ENCODE measurements around the gene RAD18.

RAD18 gene

DNA sequence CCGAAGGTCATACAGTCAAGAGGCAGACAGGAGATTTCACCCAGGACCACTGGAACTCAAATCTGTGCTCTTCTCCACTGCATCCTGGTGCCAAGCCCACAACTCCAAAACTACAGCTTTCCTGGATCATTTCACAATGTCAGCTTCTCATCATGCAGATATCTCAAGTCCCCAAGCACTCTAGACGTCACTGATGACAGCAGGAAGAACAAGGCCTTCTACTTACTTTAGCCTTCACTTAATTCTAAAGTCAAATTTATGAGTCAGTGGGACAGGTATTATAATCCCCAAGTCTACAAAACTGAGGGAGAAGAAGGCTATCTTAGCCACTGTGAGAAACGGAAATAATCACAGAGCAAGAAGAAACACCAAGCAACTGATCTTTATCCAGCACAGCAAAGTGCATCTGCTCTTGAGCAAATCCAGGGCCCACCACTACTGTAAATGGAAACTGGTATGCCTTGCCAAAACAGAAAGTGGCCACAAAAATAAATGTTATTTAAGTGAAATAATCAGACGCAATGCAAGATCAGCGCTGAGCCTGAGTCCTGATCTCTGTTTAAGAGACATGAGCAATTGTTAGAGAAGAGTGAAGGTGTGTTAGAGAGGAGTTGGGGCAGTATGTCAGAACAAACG lies 928 bp downstream of the RAD18 start:
- DNase-seq: no peak

DNA sequence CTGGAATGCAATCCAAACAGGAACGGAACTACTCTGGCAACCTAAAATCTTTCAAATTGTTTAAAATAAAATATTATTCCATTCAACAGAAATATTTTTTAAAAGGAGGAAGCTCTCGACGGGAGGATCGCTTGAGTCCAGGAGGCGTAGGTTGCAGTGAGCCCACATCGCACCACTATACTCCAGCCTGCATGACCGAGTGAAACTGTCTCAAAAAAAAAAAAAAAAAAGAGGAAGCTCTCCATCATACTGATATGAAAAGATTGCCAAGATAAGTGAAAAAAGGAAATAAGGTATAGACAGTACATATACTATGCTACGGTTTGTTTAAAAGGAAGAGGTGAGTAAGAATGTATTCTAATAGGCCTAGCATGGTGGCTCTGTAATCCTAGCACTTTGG lies 3.6 kb downstream of the RAD18 start:
- DNase-seq: no peak

DNA sequence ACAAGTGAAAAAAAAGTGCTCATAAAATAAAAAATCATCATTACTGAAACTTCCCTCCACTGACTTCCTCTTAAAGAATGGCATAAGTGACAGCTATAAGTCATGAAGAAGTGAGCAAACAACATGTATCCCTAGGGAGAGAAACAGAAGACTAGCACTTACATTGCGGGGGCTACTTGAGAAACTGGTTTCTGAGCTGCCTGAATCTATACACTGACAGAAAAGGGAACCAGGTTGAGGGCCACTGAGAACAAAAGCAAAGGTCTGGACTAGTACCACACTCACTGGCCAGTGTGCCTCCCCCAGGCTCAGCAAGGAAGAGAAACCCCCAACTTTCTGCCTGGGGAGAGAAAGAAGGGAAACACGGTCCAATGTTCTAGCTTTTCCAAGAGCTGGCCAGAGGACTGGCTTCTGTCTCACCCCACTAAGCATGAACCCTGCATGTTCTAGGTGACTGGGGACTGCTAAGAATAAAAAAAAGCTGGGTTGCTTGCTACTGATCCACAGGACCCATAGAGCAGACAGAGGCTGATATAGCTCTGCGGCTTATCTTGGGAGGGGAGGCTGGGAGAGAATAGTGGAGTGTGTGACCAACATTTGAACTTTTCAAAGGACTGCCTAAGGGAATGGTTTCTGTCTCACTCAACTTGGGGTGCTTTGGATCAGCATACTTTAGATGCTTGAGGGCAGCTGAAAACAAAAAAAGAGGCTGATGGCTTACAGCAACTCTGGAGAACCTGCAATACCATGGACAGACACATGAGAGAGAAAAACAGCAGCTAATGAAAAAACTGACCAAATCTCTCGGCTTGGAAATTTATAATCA lies 8.1 kb downstream of the RAD18 start:
- DNase-seq: no peak

DNA sequence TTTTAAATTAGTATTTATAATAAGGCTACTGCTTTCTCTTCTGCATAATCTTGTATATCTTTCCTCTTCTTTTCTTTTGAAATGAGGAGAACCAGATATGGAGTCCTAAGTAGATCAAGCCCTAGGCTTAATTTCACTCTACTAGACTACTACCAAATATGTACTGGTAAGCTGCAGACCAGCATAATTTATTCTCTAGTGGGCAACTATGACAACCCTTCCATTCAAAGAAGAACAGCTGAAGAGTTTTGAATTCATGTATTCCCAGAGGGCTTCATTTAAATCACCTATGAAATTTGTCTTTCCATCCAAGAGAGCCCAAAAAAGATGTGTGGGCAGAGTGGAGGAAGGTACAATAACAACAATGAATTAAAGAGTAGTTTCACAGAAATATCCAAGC lies 10.0 kb downstream of the RAD18 start:
- no peak for DNase-seq

DNA sequence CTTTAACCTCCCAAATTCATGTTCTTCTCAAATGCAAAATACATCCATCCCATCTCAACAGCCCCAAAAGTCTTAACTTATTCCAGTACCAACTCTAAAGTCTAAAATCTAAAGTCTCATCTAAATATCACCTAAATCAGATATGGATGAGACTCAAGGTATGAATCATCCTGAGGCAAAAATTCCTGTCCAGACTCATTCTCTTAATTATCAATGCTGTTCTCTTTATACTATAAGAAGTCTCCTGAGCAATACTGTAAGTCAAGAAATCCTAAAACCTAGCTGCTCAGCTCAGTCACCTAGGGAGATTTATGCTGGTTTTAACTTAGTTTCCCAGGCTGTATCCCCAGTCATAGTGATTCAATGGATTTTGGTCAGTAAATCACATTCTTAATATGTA lies 11.1 kb downstream of the RAD18 start:
- DNase-seq: no peak

DNA sequence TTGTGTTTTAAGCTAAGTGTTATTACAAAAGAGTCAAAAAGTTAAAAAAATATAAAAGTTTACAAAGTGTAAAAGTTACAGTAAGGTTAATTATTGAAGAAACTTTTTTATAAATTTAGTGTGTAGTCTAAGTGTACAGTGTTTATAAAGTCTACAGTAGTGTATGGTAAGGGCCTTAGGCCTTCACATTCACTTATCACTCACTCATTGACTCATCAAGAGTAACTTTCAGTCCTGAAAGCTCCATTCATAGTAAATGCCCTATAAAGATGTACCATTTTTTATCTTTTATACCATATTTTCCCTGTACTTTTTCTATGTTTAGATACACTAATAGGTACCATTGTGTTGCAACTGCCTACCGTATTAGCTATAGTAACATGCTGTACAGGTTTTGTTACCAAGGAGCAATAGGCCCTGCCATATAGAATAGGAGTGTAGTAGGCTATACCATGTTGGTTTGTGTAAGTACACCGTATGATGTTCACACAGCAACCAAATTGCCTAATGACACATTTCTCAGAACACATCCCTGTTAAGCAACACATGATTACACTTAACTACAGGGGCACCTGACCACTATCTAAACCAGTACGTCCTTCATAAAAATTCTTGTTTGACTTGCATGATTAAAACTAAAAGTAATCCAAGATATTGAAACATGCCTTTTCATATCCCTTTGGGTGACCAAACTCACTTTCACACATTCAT lies 17.2 kb downstream of the RAD18 start:
- no peak for DNase-seq

DNA sequence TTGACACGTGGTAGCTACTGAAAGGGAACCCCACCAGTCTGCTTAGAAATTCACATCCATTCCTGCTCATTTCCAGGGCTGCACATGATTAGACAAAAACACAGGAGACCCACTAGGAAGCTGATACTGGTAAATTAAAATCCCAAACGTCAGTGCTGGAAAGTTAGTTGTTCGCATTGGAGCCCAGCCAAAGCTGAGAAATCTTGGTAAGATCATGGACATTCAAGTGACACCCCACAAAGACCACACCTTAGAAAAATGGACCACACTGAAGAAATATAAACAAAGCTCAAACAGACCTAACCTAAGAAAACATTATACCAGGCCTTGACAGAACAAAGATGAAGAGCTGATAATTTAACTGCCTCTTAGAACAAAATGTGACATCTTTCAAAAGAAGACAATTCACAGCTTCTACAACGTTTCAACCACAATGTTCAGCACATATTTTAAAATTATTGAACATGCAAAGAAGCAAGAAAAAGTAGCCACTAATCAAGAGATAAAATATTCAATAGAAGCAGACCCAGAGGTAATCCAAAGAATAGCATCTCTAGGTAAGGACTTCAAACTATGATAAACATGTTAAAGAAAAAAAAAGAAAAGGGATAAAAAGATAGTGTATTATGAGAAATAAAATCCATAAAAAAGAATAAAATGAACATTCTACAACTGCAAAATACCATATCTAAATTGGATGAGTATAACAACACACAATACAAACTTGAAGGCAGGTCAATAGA lies 20.4 kb downstream of the RAD18 start:
- no peak for DNase-seq

DNA sequence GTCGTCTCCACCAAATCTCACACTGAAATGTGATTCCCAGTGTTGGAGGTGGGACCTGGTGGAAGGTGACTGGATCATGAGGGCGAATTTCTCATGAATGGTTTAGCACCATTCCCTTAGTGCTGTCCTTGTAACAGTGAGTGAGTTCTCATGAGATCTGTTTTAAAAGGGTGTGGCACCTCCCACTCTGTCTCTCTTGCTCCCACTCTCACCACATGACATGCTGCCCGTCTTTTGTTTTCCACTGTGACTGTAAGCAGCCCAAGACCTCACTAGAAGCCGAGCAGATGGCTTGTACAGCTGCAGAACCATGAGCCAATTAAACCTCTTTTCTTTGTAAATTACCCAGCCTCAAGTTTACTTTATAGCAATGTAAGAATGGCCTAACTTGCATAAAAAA lies 21.2 kb downstream of the RAD18 start:
- DNase-seq: no peak

DNA sequence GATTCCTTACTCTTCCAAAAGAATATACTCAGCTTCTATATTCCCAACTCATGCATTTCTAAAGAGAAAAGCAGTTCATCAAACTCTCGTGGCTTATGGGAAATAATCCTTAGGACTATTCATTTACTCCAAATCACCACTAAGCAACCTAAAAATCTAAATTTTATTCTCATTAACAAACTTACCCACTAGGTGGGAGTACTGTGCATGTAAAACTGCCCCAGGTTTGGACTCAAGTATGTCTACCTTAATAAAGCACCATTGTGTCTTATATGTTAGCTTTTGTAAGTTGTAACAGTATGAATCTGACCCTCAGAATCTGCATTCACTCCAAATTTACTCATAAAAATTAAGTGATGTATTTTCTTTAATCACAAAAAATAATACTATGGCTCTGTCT lies 25.3 kb downstream of the RAD18 start:
- no peak for DNase-seq

DNA sequence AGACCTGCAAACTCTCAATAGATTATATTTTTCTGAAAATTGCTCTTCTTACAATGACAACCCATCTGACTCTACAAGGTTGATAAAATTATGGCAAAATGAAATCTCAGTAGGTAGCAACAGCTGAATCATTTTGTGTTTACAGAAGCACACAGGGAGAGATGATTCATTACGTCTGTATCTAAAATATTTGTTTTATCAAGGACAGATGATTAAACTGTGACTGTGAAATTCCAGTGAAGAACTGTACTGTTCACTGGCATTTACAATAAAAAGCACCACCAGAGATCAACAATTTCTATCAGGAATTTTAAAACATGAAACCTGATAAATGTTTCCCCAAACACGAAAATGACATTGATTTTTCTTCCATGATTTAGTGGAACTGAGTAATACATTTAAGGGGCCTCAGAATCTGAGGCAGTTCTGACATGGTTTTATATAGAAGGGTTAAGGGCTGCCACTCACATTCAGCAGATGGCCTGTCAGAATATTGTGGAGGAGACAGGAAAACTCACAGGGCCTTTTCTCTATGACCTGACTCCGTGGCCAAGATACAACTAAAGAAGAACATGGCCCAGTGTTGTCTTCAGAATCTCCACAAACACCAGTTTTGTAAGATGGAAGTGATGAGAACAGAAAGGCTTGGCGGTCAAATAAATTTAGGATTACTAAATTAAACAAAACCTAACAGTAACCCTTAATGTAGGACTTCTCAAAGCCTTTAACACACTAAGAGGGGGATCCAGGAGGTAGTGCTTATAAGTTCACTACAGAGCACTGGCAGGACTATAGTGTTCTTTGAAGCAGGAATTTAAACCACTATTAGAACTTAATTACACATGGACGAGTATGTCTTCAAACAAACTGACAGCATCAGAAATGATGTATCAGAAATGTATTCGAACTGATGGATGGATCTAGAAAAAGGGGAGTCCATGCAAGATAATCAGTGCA lies 25.9 kb downstream of the RAD18 start:
- DNase-seq: no peak

DNA sequence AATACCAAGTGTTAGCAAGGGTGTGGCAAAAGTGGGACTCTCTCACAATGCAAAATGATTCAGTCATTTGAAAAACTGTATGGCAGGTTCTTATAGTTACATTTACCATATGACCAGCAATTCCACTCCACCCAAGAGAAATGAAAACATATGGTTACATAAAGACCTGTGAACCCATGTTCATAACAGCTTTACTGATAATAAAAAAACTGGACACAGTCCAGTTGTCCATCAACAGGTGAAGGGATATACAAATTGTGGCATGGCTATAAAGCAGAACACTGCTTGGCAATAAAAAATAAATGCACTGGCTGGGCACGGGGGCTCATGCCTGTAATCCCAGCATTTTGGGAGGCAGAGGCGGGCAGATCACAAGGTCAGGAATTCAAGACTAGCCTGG lies 30.8 kb downstream of the RAD18 start:
- DNase-seq: no peak

DNA sequence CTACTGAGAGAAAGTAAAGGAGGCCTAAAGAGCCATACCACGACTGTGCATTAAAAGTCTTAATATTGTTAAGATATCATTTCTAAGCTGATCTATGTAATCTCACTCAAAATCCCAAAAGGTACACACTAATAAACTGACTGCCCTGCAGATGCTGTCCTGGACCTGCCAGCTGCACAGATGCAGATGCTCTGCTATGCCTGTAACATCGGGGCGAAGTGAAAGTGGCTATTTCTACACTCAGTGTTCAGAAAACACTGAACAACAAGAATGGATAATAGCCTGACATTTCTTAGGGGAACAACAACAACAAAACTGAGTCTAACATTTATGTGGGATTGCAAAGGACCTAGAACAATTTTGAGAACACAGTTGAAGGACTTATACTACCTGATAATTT lies 31.9 kb downstream of the RAD18 start:
- no peak for DNase-seq

DNA sequence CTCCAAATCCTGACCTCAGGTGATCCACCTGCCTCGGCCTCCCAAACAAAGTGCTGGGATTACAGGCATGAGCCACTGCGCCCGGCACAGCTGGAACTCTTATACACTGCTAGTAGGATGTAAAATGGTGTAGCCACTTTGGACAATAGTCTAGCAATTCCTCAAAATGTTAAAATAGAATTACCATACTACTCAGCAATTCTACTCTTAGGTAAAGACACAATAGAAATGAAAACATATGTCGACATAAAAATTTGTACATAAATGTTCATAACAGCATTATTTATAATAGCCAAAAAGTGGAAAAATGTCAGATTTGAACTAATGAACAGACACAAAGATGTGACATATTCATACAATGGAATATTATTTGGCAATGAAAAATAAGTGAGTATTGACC lies 33.4 kb downstream of the RAD18 start:
- DNase-seq: no peak

DNA sequence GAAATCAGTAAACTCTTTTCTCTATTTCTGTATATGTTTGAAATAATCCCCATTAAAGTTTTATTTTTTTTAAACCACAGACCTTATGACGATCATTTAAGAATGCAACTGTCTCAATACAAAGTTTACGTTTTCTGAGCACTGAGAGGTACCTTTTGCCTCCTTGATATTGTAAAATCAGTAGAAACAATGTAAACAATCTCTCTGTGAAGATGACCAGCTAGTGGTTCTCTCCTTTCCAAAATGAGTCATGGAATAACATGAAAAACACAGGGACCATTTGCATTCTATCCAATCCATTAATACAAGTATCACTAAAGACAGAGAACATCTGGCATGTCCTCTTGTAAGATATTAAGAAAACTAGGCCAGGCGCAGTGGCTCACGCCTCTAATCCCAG lies 48.8 kb downstream of the RAD18 start:
- no peak for DNase-seq

DNA sequence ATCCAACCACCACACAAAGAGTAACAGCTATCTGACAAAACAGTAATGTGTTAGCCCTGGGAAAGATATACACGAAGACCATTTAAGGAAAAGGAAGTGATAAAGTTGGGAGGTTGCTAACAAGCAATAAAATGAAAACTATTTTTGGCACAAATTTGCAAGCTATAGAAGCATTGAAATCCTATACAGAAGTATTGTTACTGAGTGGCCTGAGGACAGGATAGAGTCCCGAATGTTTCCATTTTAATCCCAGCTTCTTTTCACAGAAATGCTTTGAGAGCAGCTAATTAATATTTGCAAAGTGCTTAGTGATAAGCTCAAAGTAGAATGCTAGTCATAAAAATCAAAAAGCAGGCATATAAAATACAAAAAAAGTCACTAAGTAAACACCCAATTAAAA lies 51.5 kb downstream of the RAD18 start:
- no peak for DNase-seq

DNA sequence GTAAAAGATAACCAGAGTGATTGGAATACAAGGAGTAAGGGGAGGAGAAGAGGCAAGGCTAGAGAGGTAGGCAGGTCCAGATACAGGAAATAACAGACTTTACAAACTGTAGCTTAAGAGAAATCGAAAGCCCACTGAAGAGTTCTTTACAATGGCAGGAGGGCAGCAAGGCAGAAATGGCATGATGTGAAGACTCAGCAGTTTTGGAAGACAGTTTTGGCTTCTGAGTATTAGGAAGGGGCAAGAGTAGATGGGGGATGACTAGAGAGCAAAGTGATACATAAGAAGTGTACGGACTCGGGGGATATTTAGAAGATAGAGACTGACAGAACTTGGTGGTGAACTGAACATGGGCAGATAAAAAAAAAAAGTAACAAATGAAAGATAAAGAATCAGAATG lies 54.1 kb downstream of the RAD18 start:
- DNase-seq: no peak

DNA sequence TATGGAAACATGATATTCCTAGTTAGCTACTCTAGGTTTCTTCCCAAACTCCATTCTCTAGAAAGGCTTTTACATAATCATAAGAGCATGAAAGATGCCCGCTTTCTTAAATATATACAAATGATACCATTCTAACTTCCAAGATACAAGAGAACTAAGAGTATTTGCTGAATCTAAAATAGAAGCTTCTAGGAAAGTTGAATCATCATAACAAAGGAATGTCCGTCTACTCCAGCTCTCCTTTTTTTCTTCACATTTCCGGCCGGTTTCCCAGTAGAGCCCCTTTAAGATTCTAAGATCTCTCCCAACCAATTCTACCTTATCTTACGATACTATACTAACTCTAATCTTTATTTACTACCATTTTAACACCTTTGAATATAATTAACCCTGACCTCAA lies 60.1 kb downstream of the RAD18 start:
- no peak for DNase-seq

DNA sequence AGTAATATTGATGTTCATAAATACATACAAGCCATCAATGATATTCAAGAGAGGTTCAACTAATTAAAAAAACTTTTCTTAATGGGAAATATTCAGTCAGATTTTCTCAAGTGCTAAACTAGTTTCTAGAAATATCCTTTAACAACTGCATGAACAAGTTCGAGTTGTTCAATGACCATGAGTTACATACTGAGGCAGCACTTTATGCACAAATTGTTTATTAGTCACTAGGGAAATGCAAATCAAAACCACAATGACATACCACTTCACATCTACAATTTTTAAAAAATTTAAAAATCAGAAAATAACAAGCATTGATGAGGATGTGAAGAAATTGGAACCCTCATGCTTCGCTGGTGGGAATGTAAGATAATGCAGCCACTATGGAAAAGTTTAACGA lies 62.4 kb downstream of the RAD18 start:
- DNase-seq: no peak

DNA sequence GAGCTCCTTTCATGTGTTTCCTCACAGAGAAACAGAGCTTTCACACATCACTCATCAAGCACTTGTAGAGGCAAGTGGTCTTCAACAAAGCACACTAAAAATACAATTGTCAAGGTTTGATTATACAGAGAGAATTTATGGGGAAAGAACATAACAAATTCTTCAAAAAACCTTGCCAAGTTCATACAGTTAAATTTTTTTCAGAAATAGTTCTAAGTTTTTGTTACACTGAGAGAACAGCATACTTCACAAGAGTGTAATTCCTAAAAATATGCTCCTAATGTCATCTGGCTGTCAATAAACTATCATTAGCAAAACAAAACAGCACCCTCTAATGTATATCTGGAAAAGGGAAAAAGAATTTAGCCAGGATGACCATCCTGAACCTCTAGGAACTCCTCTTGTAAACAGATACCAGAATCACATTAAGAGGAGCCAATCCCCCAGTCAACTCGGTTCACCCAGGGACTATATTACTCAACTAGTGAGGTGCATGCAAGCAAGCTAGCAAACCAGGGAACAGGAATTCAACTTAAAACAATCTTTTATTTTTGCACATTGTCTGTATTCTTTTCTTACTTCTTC lies 63.3 kb downstream of the RAD18 start:
- DNase-seq: no peak

DNA sequence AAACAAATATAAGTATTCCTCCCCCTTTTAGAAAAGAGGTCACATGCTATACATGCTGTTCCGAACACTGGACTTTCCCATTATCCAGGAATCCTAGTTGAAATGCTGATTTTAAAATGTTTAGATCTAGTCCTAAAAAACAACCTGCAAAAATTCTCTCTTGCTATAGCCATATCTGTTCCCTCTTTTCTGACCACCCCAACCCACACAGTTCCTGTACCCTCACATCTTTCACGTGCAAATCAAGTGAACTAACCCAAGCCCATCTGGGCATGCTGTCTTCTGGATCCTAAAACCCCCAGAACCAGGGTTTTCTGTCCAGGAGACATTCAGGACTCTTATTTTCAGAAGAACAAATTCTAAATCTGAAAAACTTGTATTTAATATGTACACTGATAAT lies 67.4 kb downstream of the RAD18 start:
- DNase-seq: no peak

DNA sequence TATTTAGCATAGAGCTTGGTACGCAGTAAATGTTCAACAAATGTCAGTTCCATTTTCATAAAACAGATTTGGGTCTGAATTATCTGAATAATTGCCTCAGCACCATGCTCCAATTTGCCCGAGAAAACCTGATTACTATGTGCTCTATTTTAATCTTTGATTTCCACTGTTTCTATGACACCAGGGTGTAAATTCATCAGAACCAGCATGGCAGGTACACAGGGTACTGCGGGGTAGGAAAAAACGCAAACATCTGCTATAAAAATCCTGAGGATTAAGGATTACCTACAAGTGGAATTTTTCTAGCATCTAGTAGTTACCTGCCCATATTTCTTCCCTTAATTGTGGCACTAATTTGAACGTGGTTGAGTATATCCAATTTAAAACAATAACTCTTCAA lies 70.3 kb downstream of the RAD18 start:
- DNase-seq: no peak

DNA sequence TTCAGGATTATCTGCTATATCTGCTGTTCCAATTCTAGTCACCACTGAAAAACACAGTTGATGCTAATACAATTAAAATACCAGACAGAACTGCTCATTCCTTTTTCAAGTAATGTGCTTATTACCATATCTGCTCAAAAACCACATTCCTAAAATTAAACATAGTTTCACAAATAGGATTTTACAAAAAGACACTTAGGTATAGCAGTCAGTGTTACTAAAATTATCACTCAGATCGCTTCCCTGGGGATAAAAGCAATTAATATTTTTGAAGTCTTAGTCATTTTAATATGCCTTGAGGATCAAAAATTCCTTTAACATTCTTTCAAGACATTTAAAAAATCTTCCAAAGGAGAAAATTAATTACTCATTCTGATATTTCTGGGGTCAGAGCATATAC lies 71.5 kb downstream of the RAD18 start:
- no peak for DNase-seq
